H9 (cell line): ENCODE results near the gene MCF2L2. TPM values are rescaled to one million over a fixed set of nuclear protein-coding genes. Genes with fewer than 3 reads are reported as not detected.

ENCODE experiments used
- DNase-seq: peaks from one replicate; pipeline ENCODE4 v3.0.0-alpha.2; 2017
- H2AFZ ChIP-seq: one replicate; pipeline ENCODE4 v1.6.1; 2013; ENCODE audit warnings: mild to moderate bottlenecking, low read length, control low read depth, moderate library complexity
- H2AK5ac ChIP-seq: 2 replicates; pipeline ENCODE4 v1.6.1; 2013; ENCODE audit warnings: low read length, control low read depth, mixed read lengths; ENCODE audit not compliant: insufficient read length
- H2BK120ac ChIP-seq: one replicate; pipeline ENCODE4 v1.6.1; 2013; ENCODE audit warnings: low read depth, mild to moderate bottlenecking, low read length, control low read depth, inconsistent platforms; ENCODE audit not compliant: poor library complexity, severe bottlenecking
- H2BK12ac ChIP-seq: 2 replicates; pipeline ENCODE4 v1.6.1; 2013; ENCODE audit warnings: low read length, control low read depth, mixed read lengths, low read depth; ENCODE audit not compliant: insufficient read length
- H2BK15ac ChIP-seq: 2 replicates; pipeline ENCODE4 v1.6.1; 2013; ENCODE audit warnings: low read depth, low read length, control low read depth
- H2BK20ac ChIP-seq: one replicate; pipeline ENCODE4 v1.6.1; 2013; ENCODE audit warnings: low read depth, mild to moderate bottlenecking, low read length, control low read depth, inconsistent platforms; ENCODE audit not compliant: poor library complexity, severe bottlenecking
- H2BK5ac ChIP-seq: 2 replicates; pipeline ENCODE4 v1.6.1; 2013; ENCODE audit warnings: low read length, control low read depth, mixed read lengths; ENCODE audit not compliant: insufficient read length
- H3K14ac ChIP-seq: 2 replicates; pipeline ENCODE4 v1.6.1; 2013; ENCODE audit warnings: low read length, control low read depth; ENCODE audit not compliant: insufficient read depth
- H3K18ac ChIP-seq: 2 replicates; pipeline ENCODE4 v1.6.1; 2013; ENCODE audit warnings: low read depth, mild to moderate bottlenecking, mixed read lengths, low read length, control low read depth; ENCODE audit not compliant: insufficient read length
- H3K23ac ChIP-seq: 2 replicates; pipeline ENCODE4 v1.6.1; 2013; ENCODE audit warnings: low read length, control low read depth, mixed read lengths, low read depth; ENCODE audit not compliant: insufficient read length
- H3K23me2 ChIP-seq: 2 replicates; pipeline ENCODE4 v1.6.1; 2013; ENCODE audit warnings: low read depth, mild to moderate bottlenecking, mixed read lengths, low read length, control low read depth; ENCODE audit not compliant: insufficient read length, poor library complexity, severe bottlenecking
- H3K27ac ChIP-seq: 2 replicates; pipeline ENCODE4 v1.5.1; 2013; ENCODE audit warnings: low read length, control low read depth, mixed read lengths, low read depth; ENCODE audit not compliant: insufficient read length
- H3K27me3 ChIP-seq: 2 replicates; pipeline ENCODE4 v1.6.1; 2013; ENCODE audit warnings: low read length, control low read depth, inconsistent platforms; ENCODE audit not compliant: insufficient read depth
- H3K4ac ChIP-seq: 2 replicates; pipeline ENCODE4 v1.6.1; 2013; ENCODE audit warnings: low read depth, mild to moderate bottlenecking, control low read depth, inconsistent platforms, low read length, moderate library complexity
- H3K4me1 ChIP-seq: 2 replicates; pipeline ENCODE4 v1.6.1; 2013; ENCODE audit warnings: low read length, control low read depth, inconsistent platforms; ENCODE audit not compliant: insufficient read depth
- H3K4me2 ChIP-seq: 2 replicates; pipeline ENCODE4 v1.6.1; 2013; ENCODE audit warnings: low read length, control low read depth, mixed read lengths; ENCODE audit not compliant: insufficient read length, insufficient read depth
- H3K56ac ChIP-seq: 2 replicates; pipeline ENCODE4 v1.6.1; 2013; ENCODE audit warnings: low read depth, mild to moderate bottlenecking, mixed read lengths, low read length, control low read depth; ENCODE audit not compliant: insufficient read length
- H3K79me1 ChIP-seq: 2 replicates; pipeline ENCODE4 v1.6.1; 2013; ENCODE audit warnings: low read depth, mild to moderate bottlenecking, moderate library complexity, low read length, control low read depth, inconsistent platforms; ENCODE audit not compliant: insufficient read depth, poor library complexity, severe bottlenecking
- H3K79me2 ChIP-seq: 2 replicates; pipeline ENCODE4 v1.6.1; 2013; ENCODE audit warnings: low read length, control low read depth, inconsistent platforms; ENCODE audit not compliant: insufficient read depth
- H3K9ac ChIP-seq: 2 replicates; pipeline ENCODE4 v1.6.1; 2013; ENCODE audit warnings: low read length, control low read depth, mixed read lengths; ENCODE audit not compliant: insufficient read length; ENCODE audit errors: extremely low read depth
- H3K9me3 ChIP-seq: one replicate; pipeline ENCODE4 v1.6.1; 2013; ENCODE audit warnings: low read depth, low read length, inconsistent platforms; ENCODE audit not compliant: control insufficient read depth
- H3T11ph ChIP-seq: one replicate; pipeline ENCODE4 v1.6.1; 2013; ENCODE audit warnings: mild to moderate bottlenecking, low read length, control low read depth, inconsistent platforms
- H4K20me1 ChIP-seq: one replicate; pipeline ENCODE4 v1.6.1; 2013; ENCODE audit not compliant: control insufficient read depth, insufficient read length, insufficient read depth
- H4K5ac ChIP-seq: 2 replicates; pipeline ENCODE4 v1.6.1; 2013; ENCODE audit warnings: low read depth, mild to moderate bottlenecking, mixed read lengths, low read length, control low read depth; ENCODE audit not compliant: insufficient read length
- H4K8ac ChIP-seq: replicated peaks from 2 replicates; pipeline ENCODE4 v1.6.1; 2013; ENCODE audit warnings: low read length, control low read depth, mixed read lengths, low read depth; ENCODE audit not compliant: insufficient read length
- H4K91ac ChIP-seq: 2 replicates; pipeline ENCODE4 v1.6.1; 2013; ENCODE audit warnings: low read depth, mild to moderate bottlenecking, moderate library complexity, mixed read lengths, low read length, control low read depth; ENCODE audit not compliant: insufficient read length
- H3K27ac Mint-ChIP-seq, 3 experiments: 2 replicates in 2 of 3; 3 replicates in 1 of 3; pipeline ENCODE4 v1.8.0; 2020 to 2021; ENCODE audit warnings: mixed read lengths in 3 of 3, mild to moderate bottlenecking in 1 of 3, moderate library complexity in 1 of 3
- H3K27me3 Mint-ChIP-seq: 2 replicates; pipeline ENCODE4 v1.8.0; 2021; ENCODE audit warnings: low read depth, mild to moderate bottlenecking, moderate library complexity, mixed read lengths
- H3K36me3 Mint-ChIP-seq, 3 experiments: 2 replicates in 2 of 3; 3 replicates in 1 of 3; pipeline ENCODE4 v1.8.0; 2020 to 2021; ENCODE audit warnings: low read depth in 3 of 3, mixed read lengths in 3 of 3; ENCODE audit not compliant: insufficient read depth in 1 of 3
- H3K4me1 Mint-ChIP-seq, 2 experiments: 2 replicates each; pipeline ENCODE4 v1.8.0; 2020; ENCODE audit warnings: mixed read lengths in 2 of 2
- H3K4me3 Mint-ChIP-seq, 2 experiments: 2 replicates in 1 of 2; 3 replicates in 1 of 2; pipeline ENCODE4 v1.8.0; 2020 to 2021; ENCODE audit warnings: mild to moderate bottlenecking in 2 of 2, mixed read lengths in 2 of 2, moderate library complexity in 1 of 2
- H3K9me3 Mint-ChIP-seq, 2 experiments: 2 replicates in 1 of 2; 3 replicates in 1 of 2; pipeline ENCODE4 v1.8.0; 2020; ENCODE audit warnings: mild to moderate bottlenecking in 2 of 2, mixed read lengths in 2 of 2, moderate library complexity in 1 of 2
- CTCF ChIP-seq: fragments of 200-600 bp; sonication (generic); conservative IDR thresholded peaks from 3 replicates; pipeline ENCODE4 v1.8.0; 2021; ENCODE audit warnings: antibody characterized with exemption, mild to moderate bottlenecking
- WGBS: extraction: QIAGEN DNeasy Blood & Tissue Kit; methylation state at CpG from one replicate; pipeline ENCODE4 v1.1.7; 2013; ENCODE audit warnings: missing lambda C conversion rate, low lambda C conversion rate, mixed read lengths; ENCODE audit not compliant: insufficient read length; ENCODE audit errors: extremely low coverage; 5-methylcytosine and 5-hydroxymethylcytosine counted together
- total RNA-seq: library from RNA; stranded (reverse); gene quantifications from 2 replicates; pipeline ENCODE4 v1.2.1, GENCODE V29; 2021

MCF2L2 gene
- total RNA-seq, 1 experiment from 2014 or later: 6.4 TPM

DNA sequence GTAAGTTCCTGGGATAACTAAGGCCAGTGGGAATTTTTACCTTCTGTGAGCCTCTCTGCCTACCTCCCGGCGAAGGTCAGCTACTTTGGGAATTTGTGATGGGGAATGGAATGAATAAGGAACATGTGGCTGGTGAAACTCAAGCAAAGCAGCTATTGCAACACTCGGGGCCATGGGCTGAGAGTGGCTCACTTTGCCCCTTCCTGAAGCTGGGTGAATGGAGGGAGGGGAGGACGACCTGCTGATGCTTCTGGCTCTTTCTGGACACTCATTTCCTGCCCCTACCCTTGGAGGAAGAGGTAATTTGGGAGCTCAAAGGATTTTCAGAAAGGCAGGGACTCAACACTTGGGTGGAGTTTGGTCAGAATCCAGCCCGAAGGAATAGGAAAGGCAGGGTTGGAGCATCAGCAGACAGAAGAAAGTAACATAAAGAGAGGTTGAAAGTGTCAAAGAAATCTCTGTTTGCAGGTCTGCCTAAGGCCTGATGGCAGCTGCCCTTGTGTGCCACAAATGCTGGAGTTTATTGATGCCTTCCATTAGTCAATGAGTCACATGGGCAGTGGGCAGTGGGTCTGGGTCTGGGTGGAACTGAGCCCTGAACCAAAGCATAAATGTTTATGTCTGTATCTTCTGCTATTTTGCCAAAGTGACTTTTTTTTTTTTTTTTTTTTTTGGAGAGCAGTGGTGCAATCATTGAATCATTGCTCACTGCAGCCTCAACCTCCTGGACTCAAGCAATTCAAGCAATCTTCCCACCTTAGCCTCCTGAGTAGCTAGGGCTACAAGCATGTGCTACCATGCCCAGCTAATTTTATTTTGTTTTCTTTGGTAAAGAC, 278.3 kb downstream of the MCF2L2 start:
- H3K27me3 ChIP-seq: no peaks in the 10 kb centered on the region
- DNase-seq: no peak
- no CpG with 5 or more reads among the region's 5 CpGs for WGBS
- H2BK5ac ChIP-seq: no peak overlapping the region
- Mint-ChIP-seq H3K4me1 (peaks cover 2 to 8% of the 10 kb centered on the region in 2 experiments; a peak in 2 of 4 replicates), H3K36me3 (no peaks in the 10 kb centered on the region; a peak in 1 of 7 replicates), H3K4me3 (no peak overlapping the region), H3K9me3 (no peaks in the 10 kb centered on the region), H3K27ac (peak overlapping the region in 1 of 3 experiments; percentile 62; a peak in 1 of 7 replicates), H3K27me3 (no peaks in the 10 kb centered on the region)
- no peak overlapping the region for H3K4me2 ChIP-seq
- H4K91ac ChIP-seq: no peak overlapping the region
- no peaks in the 10 kb centered on the region for H3K9me3 ChIP-seq
- no peak overlapping the region for H3K9ac ChIP-seq
- TF ChIP-seq CTCF: no peak
- H4K8ac ChIP-seq: no peak overlapping the region
- H3K23ac ChIP-seq: no peak overlapping the region
- no peak overlapping the region for H2BK12ac ChIP-seq
- H4K5ac ChIP-seq: no peak overlapping the region
- H3K14ac ChIP-seq: no peak overlapping the region; the same call in 1 of the 2 replicates
- no peaks in the 10 kb centered on the region for H3K79me1 ChIP-seq
- H3K23me2 ChIP-seq: no peaks in the 10 kb centered on the region
- H3K79me2 ChIP-seq: no peaks in the 10 kb centered on the region
- H2BK15ac ChIP-seq: no peak overlapping the region
- H2BK20ac ChIP-seq: no peak overlapping the region
- no peaks in the 10 kb centered on the region for H3K4me1 ChIP-seq
- no peak overlapping the region for H2AK5ac ChIP-seq
- no peak overlapping the region for H3K18ac ChIP-seq
- no peak overlapping the region for H2AFZ ChIP-seq
- H3K4ac ChIP-seq: no peak overlapping the region
- no peak overlapping the region for H2BK120ac ChIP-seq
- no peak overlapping the region for H3K56ac ChIP-seq
- H4K20me1 ChIP-seq: no peaks in the 10 kb centered on the region
- no peak overlapping the region for H3T11ph ChIP-seq
- H3K27ac ChIP-seq: no peak overlapping the region
